Liver (tissue), 3 donors: ENCODE measurements around the gene TPM3.

Source experiments
- CTCF ChIP-seq: fragments of 150-350 bp; IDR thresholded peaks from 2 replicates; pipeline ENCODE4 v1.5.1; 2017; ENCODE audit warnings: improper control_type of control experiment, low read depth, low read length; ENCODE audit not compliant: missing input control
- GABPA ChIP-seq, 2 donors: IDR thresholded peaks in 1 of 2; conservative IDR thresholded peaks in 1 of 2; 2 replicates each; pipeline ENCODE4 v1.6.1; 2016; ENCODE audit warnings: antibody characterized with exemption in 2 of 2, mild to moderate bottlenecking in 1 of 2, moderate library complexity in 1 of 2
- RAD21 ChIP-seq, 2 donors: IDR thresholded peaks; 2 replicates each; pipeline ENCODE4 v1.6.1; 2016; ENCODE audit warnings: antibody characterized with exemption in 2 of 2, mild to moderate bottlenecking in 2 of 2
- donor health status: healthy.
- donor health status: healthy.

DNA sequence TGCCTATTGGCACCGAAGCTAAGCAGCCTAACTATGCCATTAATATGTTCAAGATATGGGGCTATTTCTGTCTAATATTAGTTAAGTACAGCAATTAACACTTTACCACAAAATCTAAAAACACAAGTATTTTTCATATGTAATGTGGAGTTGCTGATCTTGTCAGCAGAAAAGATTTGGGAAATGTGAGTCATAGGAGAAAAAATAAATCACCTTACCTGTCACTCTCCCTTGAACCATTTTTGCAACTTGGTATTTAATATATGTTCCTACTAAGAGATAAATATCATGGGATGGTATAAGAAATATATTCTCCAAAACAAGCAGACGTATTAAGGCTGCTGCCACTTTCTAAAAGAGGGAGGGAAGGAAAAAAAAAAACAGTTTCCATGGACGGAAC is 54.0 kb downstream of the TPM3 start:
- TF ChIP-seq CTCF, result no peak
- no peak for TF ChIP-seq GABPA (IDR thresholded peaks at IDR 0.05 in 1 of 2, conservative IDR thresholded peaks at IDR 0.05 in 1 of 2)
- no peak for TF ChIP-seq RAD21 (IDR thresholded peaks at IDR 0.05)
